Islet of Langerhans (tissue), 1 donor: Measurements from ENCODE around the gene ANKRD30BL.
"Not testable (repeated sequence)": the region's sequence is repeated elsewhere in the genome, so short reads cannot be mapped to it uniquely, and the experiment has no call there.

ENCODE experiments used
- FAIRE-seq: peaks from one replicate; lab custom pipeline; 2011; peaks lifted over from hg19 to GRCh38; lab: Jason Lieb, UNC

ANKRD30BL gene

GRCh38 chr2:132161161-132162124 lies at the start of gene ANKRD30BL:
ANKRD30BL (minus strand) TSS chr2:132161952; CDS start chr2:132161705, 247 bp downstream.
- not testable (repeated sequence) for FAIRE-seq

- FAIRE-seq = not testable (repeated sequence)
These were observed 41.1 kb upstream of the ANKRD30BL start for GRCh38 chr2:132202866-132203265.

GRCh38 chr2:132192854-132193253 lies 31.1 kb upstream of the ANKRD30BL start:
- FAIRE-seq = not testable (repeated sequence)

- FAIRE-seq = not testable (repeated sequence)
These were observed 5.3 kb upstream of the ANKRD30BL start for GRCh38 chr2:132167100-132167499.

GRCh38 chr2:132162125-132162660 lies 441 bp upstream of the ANKRD30BL start:
- not testable (repeated sequence) for FAIRE-seq

- not testable (repeated sequence) for FAIRE-seq
These were observed 15.0 kb downstream of the ANKRD30BL start for GRCh38 chr2:132146774-132147173.
